HAP-1 (cell line): ENCODE measurements around the gene ETFA.

Experiments used
- DNase-seq, 2 experiments: peaks; one replicate each; pipeline ENCODE4 v3.0.0-alpha.2; 2016 to 2020; ENCODE audit warnings: low spot score in 2 of 2
- H3K27me3 ChIP-seq: fragments of 250-450 bp; sonication (Bioruptor Pico); 2 replicates; pipeline ENCODE4 v1.5.1; 2020; ENCODE audit warnings: low read depth, mild to moderate bottlenecking, moderate library complexity
- H3K36me3 ChIP-seq: fragments of 250-450 bp; sonication (Bioruptor Pico); replicated peaks from 2 replicates; pipeline ENCODE4 v1.5.1; 2020; ENCODE audit warnings: mild to moderate bottlenecking
- H3K4me1 ChIP-seq: fragments of 250-450 bp; sonication (Bioruptor Pico); 2 replicates; pipeline ENCODE4 v1.5.1; 2020; ENCODE audit warnings: mild to moderate bottlenecking
- H3K4me3 ChIP-seq: fragments of 250-450 bp; sonication (Bioruptor Pico); 2 replicates; pipeline ENCODE4 v1.5.1; 2020; ENCODE audit warnings: mild to moderate bottlenecking, moderate library complexity
- H3K9me3 ChIP-seq: fragments of 250-450 bp; sonication (Bioruptor Pico); 2 replicates; pipeline ENCODE4 v1.5.1; 2020; ENCODE audit warnings: mild to moderate bottlenecking, moderate library complexity
- in situ Hi-C: fragments of 300-500 bp; cut with MboI; formaldehyde crosslinking; loops from 3 replicates; pipeline ENCODE4 v1.14.3; 2020; ENCODE audit warnings: low sequenced_read_pairs, inconsistent platforms, mixed read lengths

Gene ETFA

DNA sequence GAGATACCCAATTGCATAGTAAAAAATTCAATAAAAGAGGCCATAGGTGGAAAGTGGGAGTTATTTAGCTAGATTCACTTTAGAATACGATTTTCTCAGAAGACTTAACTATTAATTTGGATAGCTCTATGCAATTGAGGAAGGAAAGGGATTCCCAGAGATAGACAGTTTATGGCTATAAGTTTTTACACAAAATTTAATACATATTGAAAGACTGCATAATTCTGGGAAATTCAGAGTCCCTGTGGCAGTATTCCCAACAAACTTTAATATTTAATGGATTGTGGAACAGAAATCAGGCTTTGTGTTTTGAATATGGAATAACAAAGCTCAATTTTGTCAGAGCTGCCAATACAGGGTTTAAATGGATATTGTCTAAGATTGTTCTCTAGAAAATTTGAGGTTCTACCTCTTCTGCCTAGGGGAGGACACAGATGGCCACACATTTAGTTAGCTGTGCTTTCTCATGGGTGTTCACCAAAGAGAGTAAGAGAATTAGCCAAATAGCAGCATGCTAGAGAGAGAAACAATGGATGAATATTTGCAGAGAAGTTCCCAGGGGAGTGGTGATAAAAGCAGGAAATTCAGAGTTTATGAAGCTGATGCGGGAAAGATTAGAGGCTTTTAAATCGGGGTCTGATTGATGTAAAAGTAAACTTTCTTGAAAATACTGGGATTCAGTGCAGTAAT lies 33.8 kb upstream of the ETFA start:
- DNase-seq = peak in 1 of 2 experiments; percentile 53
- Histone ChIP-seq H3K4me1 (peaks cover 15% of the 10 kb centered on the region), H3K36me3 (peaks cover 44% of the 10 kb centered on the region), H3K9me3 (no peaks in the 10 kb centered on the region), H3K4me3 (no peak overlapping the region), H3K27me3 (no peaks in the 10 kb centered on the region)
- in situ Hi-C loops = no loop called here

DNA sequence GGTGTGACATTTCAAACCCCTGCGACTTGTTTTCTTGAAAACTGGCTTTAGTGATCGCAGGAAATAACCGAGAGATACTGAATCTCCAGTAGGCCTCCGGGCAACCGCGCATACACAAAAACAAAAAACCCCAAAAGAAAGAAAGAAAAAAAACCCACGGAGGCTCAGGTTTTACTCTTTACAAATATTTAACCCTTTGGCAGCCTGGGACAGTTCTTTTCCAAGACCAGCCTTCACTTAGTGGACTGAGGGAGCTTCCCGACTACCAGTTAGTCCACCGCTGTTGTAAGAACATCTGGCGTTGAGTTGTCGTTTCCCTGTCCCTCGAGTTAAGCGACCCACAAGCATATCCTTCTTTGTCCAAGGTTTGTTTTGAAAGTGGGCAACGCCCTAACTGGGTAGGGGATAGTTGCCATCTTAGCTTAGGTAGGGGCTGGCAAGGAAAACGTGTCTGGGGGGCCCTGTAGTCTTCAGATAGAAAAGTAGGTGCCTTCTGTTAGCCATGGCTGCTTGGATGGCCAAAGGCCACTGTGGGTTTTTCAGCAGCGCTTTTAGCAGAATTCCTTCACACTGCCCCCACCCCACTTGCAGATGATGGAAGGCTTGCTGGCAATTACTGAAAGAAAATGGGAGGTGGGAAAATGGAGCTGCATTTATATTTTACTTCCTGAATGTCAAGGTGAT lies 32.2 kb upstream of the ETFA start:
- no peak for DNase-seq
- in situ Hi-C loops = no loop called here
- H3K4me1 ChIP-seq = peaks cover 19% of the 10 kb centered on the region
- peaks cover 54% of the 10 kb centered on the region for H3K36me3 ChIP-seq
- no peaks in the 10 kb centered on the region for H3K9me3 ChIP-seq
- no peaks in the 10 kb centered on the region for H3K27me3 ChIP-seq
- no peak overlapping the region for H3K4me3 ChIP-seq

- H3K4me1 ChIP-seq = peaks cover 19% of the 10 kb centered on the region
- H3K27me3 ChIP-seq = no peaks in the 10 kb centered on the region
- no peak overlapping the region for H3K4me3 ChIP-seq
- peaks cover 58% of the 10 kb centered on the region for H3K36me3 ChIP-seq
- H3K9me3 ChIP-seq = no peaks in the 10 kb centered on the region
- DNase-seq = no peak
- in situ Hi-C loops = no loop called here
Observed at GRCh38 chr15:76342382-76343201, 31.3 kb upstream of the ETFA start.

DNA sequence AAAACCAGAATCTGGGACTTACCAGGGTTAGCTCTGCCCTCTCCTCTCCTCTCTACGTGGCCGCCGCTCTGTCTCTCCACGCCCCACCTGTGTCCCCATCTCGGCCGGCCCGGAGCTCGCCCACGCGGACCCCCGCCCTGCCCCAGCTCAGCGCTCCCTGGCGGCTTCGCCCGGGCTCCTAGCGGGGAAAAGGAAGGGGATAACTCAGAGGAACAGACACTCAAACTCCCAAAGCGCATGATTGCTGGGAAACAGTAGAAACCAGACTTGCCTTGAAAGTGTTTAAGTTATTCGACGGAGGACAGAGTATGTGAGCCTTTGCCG lies 30.8 kb upstream of the ETFA start:
- no peak overlapping the region for H3K4me3 ChIP-seq
- no peaks in the 10 kb centered on the region for H3K27me3 ChIP-seq
- DNase-seq = no peak
- peaks cover 58% of the 10 kb centered on the region for H3K36me3 ChIP-seq
- in situ Hi-C loops = no loop called here
- peaks cover 19% of the 10 kb centered on the region for H3K4me1 ChIP-seq
- no peaks in the 10 kb centered on the region for H3K9me3 ChIP-seq

DNA sequence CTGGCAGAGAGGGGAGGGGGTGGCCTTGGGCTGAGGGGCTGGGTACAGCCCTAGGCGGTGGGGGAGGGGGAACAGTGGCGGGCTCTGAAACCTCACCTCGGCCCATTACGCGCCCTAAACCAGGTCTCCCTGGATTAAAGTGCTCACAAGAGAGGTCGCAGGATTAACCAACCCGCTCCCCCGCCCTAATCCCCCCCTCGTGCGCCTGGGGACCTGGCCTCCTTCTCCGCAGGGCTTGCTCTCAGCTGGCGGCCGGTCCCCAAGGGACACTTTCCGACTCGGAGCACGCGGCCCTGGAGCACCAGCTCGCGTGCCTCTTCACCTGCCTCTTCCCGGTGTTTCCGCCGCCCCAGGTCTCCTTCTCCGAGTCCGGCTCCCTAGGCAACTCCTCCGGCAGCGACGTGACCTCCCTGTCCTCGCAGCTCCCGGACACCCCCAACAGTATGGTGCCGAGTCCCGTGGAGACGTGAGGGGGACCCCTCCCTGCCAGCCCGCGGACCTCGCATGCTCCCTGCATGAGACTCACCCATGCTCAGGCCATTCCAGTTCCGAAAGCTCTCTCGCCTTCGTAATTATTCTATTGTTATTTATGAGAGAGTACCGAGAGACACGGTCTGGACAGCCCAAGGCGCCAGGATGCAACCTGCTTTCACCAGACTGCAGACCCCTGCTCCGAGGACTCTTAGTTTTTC lies 30.2 kb upstream of the ETFA start:
- Histone ChIP-seq H3K4me1 (peaks cover 19% of the 10 kb centered on the region), H3K4me3 (no peak overlapping the region), H3K36me3 (peaks cover 58% of the 10 kb centered on the region), H3K9me3 (no peaks in the 10 kb centered on the region), H3K27me3 (no peaks in the 10 kb centered on the region)
- DNase-seq = no peak
- in situ Hi-C loops = no loop called here

DNA sequence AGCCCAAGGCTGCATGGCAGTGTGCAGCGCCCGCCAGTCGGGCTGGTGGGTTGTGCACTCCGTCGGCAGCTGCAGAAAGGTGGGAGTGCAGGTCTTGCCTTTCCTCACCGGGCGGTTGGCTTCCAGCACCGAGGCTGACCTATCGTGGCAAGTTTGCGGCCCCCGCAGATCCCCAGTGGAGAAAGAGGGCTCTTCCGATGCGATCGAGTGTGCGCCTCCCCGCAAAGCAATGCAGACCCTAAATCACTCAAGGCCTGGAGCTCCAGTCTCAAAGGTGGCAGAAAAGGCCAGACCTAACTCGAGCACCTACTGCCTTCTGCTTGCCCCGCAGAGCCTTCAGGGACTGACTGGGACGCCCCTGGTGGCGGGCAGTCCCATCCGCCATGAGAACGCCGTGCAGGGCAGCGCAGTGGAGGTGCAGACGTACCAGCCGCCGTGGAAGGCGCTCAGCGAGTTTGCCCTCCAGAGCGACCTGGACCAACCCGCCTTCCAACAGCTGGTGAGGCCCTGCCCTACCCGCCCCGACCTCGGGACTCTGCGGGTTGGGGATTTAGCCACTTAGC lies 29.6 kb upstream of the ETFA start:
- H3K4me1 ChIP-seq = peaks cover 23% of the 10 kb centered on the region
- no peaks in the 10 kb centered on the region for H3K27me3 ChIP-seq
- H3K4me3 ChIP-seq = no peak overlapping the region
- H3K9me3 ChIP-seq = no peaks in the 10 kb centered on the region; the same call in 1 of the 2 replicates
- DNase-seq = no peak
- in situ Hi-C loops = no loop called here
- H3K36me3 ChIP-seq = peaks cover 58% of the 10 kb centered on the region

- Histone ChIP-seq H3K4me3 (peak overlapping the region; percentile 54), H3K27me3 (no peaks in the 10 kb centered on the region), H3K36me3 (peaks cover 58% of the 10 kb centered on the region), H3K9me3 (peaks cover 4% of the 10 kb centered on the region), H3K4me1 (peaks cover 28% of the 10 kb centered on the region)
- no peak for DNase-seq
- in situ Hi-C loops = no loop called here
Observed at GRCh38 chr15:76340198-76340802, 29.0 kb upstream of the ETFA start.

GRCh38 chr15:76339305-76340197 lies 28.3 kb upstream of the ETFA start:
- peaks cover 4% of the 10 kb centered on the region for H3K9me3 ChIP-seq
- in situ Hi-C loops = no loop called here
- H3K4me1 ChIP-seq = peaks cover 21% of the 10 kb centered on the region
- H3K4me3 ChIP-seq = peak overlapping the region; percentile 54
- H3K36me3 ChIP-seq = peaks cover 52% of the 10 kb centered on the region
- DNase-seq = peak in 1 of 2 experiments; percentile 44
- no peaks in the 10 kb centered on the region for H3K27me3 ChIP-seq

DNA sequence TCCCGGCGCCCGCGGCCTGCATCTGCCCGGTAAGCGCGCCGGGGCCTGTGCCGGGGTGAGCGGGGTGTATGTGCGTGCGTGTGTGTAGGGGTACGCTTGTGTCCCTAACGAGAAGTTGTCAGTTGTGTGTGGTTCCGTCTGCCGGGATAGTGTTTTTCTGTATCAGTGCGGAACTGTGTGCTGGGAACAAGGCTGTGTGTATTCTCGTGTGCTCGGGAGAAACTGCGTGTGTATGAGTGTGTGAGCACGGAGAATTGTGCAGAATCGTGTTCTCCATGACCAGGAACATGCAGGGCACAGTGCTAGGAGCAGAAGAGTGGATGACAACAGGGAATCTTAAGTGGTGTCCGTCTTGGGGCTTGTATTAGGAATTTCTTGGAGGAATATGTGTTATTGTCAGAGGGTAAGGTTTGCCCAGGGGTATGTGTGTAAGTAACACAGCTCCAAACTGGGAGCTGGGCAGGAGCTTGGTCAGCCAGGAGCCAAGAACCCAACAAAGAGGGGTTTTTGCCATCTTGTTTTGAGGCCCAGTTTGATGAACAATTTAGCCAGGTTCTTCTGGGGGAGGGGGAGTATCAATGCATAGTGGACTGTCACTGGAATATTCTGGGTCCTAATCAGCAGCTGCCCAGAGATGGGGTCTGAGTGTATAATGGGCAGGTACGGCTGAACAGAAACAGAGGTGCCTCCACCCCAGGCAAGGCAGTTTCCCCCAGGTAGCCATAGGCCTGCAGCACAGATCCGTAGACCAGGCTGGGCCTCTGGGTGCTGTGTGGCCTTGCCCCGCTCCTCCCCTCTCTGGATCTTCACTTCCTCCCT lies 27.4 kb upstream of the ETFA start:
- no peaks in the 10 kb centered on the region for H3K27me3 ChIP-seq
- in situ Hi-C loops = no loop called here
- peaks cover 4% of the 10 kb centered on the region for H3K9me3 ChIP-seq
- peak overlapping the region; percentile 54 for H3K4me3 ChIP-seq
- H3K36me3 ChIP-seq = peaks cover 45% of the 10 kb centered on the region
- peaks cover 18% of the 10 kb centered on the region for H3K4me1 ChIP-seq
- DNase-seq = peak in 1 of 2 experiments; percentile 36

- Histone ChIP-seq H3K36me3 (peaks cover 40% of the 10 kb centered on the region), H3K4me1 (peaks cover 18% of the 10 kb centered on the region), H3K4me3 (peak overlapping the region; percentile 54), H3K27me3 (no peaks in the 10 kb centered on the region), H3K9me3 (peaks cover 4% of the 10 kb centered on the region)
- in situ Hi-C loops = no loop called here
- DNase-seq = peak in 1 of 2 experiments; percentile 66
Observed at GRCh38 chr15:76337696-76338485, 26.6 kb upstream of the ETFA start.

DNA sequence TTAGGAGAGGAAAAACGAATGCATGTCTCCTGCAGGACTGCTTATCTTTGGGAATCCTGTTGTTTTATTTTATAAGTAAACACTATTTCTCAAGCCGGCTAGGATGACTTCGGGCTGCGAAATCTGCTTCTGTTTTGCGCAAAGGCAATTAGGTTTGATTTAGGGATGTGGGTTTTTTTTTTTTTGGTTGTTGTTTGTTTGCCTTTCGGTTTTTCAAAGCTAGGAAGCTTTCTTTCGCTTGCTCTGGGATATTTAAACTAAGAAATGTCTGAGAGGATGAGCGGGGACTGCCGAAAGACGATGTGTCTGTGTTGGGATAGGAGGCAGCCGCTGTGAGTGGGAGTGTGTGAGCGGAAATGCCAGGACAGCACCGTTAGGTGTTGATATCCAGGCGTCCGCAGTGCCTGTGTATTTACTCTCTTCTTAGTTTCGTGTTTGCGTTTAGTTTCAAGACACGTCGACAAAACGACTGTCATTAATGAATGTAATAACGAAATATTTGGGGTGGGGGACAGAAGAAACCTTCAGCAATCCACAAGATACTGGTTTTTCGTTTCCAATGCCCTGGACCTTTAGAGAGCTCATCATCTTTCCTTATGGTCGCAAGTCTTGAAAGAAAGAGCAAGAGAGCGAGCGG lies 25.9 kb upstream of the ETFA start:
- H3K4me1 ChIP-seq = peaks cover 18% of the 10 kb centered on the region
- DNase-seq = peak; percentile 85 to 92
- in situ Hi-C loops = no loop called here
- H3K4me3 ChIP-seq = peak overlapping the region; percentile 54
- peaks cover 4% of the 10 kb centered on the region for H3K9me3 ChIP-seq
- H3K36me3 ChIP-seq = peaks cover 39% of the 10 kb centered on the region
- no peaks in the 10 kb centered on the region for H3K27me3 ChIP-seq
